ENCODE data around the gene RASGRP4.
A peak's percentile ranks its signal among the peaks of the same experiment; 100 is the strongest.

The RASGRP4 gene

GRCh38 chr19:38467541-38468525 is 41.8 kb upstream of the RASGRP4 start (continued):
- TF ChIP-seq ZNF518A (tag by site-specific recombination; conservative IDR thresholded peaks at IDR 0.05; ENCODE audit: low read depth) (no peak), ZNF391 (tag by site-specific recombination; IDR thresholded peaks at IDR 0.05; ENCODE audit: borderline replicate concordance, low read depth) (no peak), ZNF202 (tag by site-specific recombination; IDR thresholded peaks at IDR 0.05; ENCODE audit: borderline replicate concordance) (no peak), ZNF169 (tag by site-specific recombination; IDR thresholded peaks at IDR 0.05) (peak; percentile 86), HOXD13 (CRISPR knock-in tag; IDR thresholded peaks at IDR 0.05; ENCODE audit: borderline replicate concordance) (no peak), ZNF148 (tag by site-specific recombination; IDR thresholded peaks at IDR 0.05; ENCODE audit: borderline replicate concordance) (no peak; the same call in 1 of the 2 replicates), ZNF398 (tag by site-specific recombination; IDR thresholded peaks at IDR 0.05) (no peak), ZBTB8A (tag by site-specific recombination; IDR thresholded peaks at IDR 0.05) (no peak), TRIM28 (IDR thresholded peaks at IDR 0.05; ENCODE audit: borderline replicate concordance, low read length) (no peak), ZNF146 (tag by site-specific recombination; IDR thresholded peaks at IDR 0.05) (no peak), ZNF280D (tag by site-specific recombination; IDR thresholded peaks at IDR 0.05) (no peak), ZNF155 (tag by site-specific recombination; IDR thresholded peaks at IDR 0.05) (peak; percentile 15; the same call in 1 of the 2 replicates), ZNF621 (tag by site-specific recombination; IDR thresholded peaks at IDR 0.05) (peak; percentile 68), ZNF112 (tag by site-specific recombination; IDR thresholded peaks at IDR 0.05) (peak; percentile 8; the same call in 1 of the 2 replicates), ZNF335 (tag by site-specific recombination; conservative IDR thresholded peaks at IDR 0.05) (no peak), GLI2 (tag by site-specific recombination; IDR thresholded peaks at IDR 0.05; ENCODE audit: borderline replicate concordance, low read depth) (no peak), ZBTB48 (tag by site-specific recombination; IDR thresholded peaks at IDR 0.05) (no peak), AEBP2 (tag by site-specific recombination; IDR thresholded peaks at IDR 0.05; ENCODE audit: borderline replicate concordance) (no peak), ZNF223 (tag by site-specific recombination; IDR thresholded peaks at IDR 0.05) (no peak), ZNF514 (tag by site-specific recombination; IDR thresholded peaks at IDR 0.05) (no peak), ZNF362 (tag by site-specific recombination; IDR thresholded peaks at IDR 0.05) (no peak), ZNF777 (tag by site-specific recombination; IDR thresholded peaks at IDR 0.05; ENCODE audit: borderline replicate concordance) (0 out of 2 replicates have a peak, but pooled peaks have one; percentile 23), ZNF302 (tag by site-specific recombination; IDR thresholded peaks at IDR 0.05; ENCODE audit: low read depth) (peak; percentile 35; the same call in 1 of the 2 replicates)
